ENCODE data around the gene FAM209A.
"Not testable (repeated sequence)": the region's sequence is repeated elsewhere in the genome, so short reads cannot be mapped to it uniquely, and the experiment has no call there.

Gene FAM209A

GRCh38 chr20:56540415-56540814 is 15.9 kb downstream of the FAM209A start:
- DNase-seq (ENCODE audit: low read depth) = no peak

GRCh38 chr20:56542489-56543030 is 18.0 kb downstream of the FAM209A start:
- no peak for DNase-seq (ENCODE audit: low read depth)

- no peak for DNase-seq (ENCODE audit: low read depth)
These were observed 27.0 kb downstream of the FAM209A start for GRCh38 chr20:56551571-56551970.

GRCh38 chr20:56552911-56553629 is 28.5 kb downstream of the FAM209A start:
- no peak for DNase-seq (ENCODE audit: low read depth)

- no peak for DNase-seq (ENCODE audit: low read depth)
These were observed 30.3 kb downstream of the FAM209A start for GRCh38 chr20:56554869-56555268.

GRCh38 chr20:56558968-56559367 is 34.4 kb downstream of the FAM209A start:
- no peak for DNase-seq (ENCODE audit: low read depth)

- not testable (repeated sequence) for DNase-seq (ENCODE audit: low read depth)
These were observed 40.0 kb downstream of the FAM209A start for GRCh38 chr20:56564526-56564925.

GRCh38 chr20:56565511-56565910 is 41.0 kb downstream of the FAM209A start:
- no peak for DNase-seq (ENCODE audit: low read depth)

- no peak for DNase-seq (ENCODE audit: low read depth)
These were observed 42.1 kb downstream of the FAM209A start for GRCh38 chr20:56566621-56567020.

- no peak for DNase-seq (ENCODE audit: low read depth)
These were observed 46.3 kb downstream of the FAM209A start for GRCh38 chr20:56570832-56571231.

GRCh38 chr20:56572172-56572571 is 47.6 kb downstream of the FAM209A start:
- no peak for DNase-seq (ENCODE audit: low read depth)

- DNase-seq (ENCODE audit: low read depth) = no peak
These were observed 49.4 kb downstream of the FAM209A start for GRCh38 chr20:56573986-56574385.

GRCh38 chr20:56574531-56575142 is 50.1 kb downstream of the FAM209A start:
- no peak for DNase-seq (ENCODE audit: low read depth)

GRCh38 chr20:56575157-56575556 is 50.6 kb downstream of the FAM209A start:
- no peak for DNase-seq (ENCODE audit: low read depth)
